Liver (tissue), 9 donors: ENCODE data around the gene ATXN10. TPM values are rescaled to one million over a fixed set of nuclear protein-coding genes. Genes with fewer than 3 reads are reported as not detected.

Experiments used
- DNase-seq: peaks from one replicate; pipeline ENCODE4 v3.0.0-alpha.2; 2017; ENCODE audit warnings: low spot score
- H3K27ac ChIP-seq, 2 donors: one replicate each; pipeline ENCODE4 v1.7.0; 2013; ENCODE audit warnings: inconsistent platforms in 2 of 2, low read length in 2 of 2, control low read depth in 1 of 2, low read depth in 1 of 2, mild to moderate bottlenecking in 1 of 2
- H3K27me3 ChIP-seq, 4 donors: one replicate each; pipeline versions ENCODE4 v1.6.1 to v1.7.0; 2013; ENCODE audit warnings: low read length in 3 of 4, inconsistent platforms in 1 of 4, mild to moderate bottlenecking in 1 of 4, moderate library complexity in 1 of 4; ENCODE audit not compliant: control insufficient read depth in 4 of 4, insufficient read depth in 4 of 4
- H3K36me3 ChIP-seq, 4 donors: one replicate each; pipeline versions ENCODE4 v1.6.1 to v1.7.0; 2013; ENCODE audit warnings: low read length in 3 of 4, mild to moderate bottlenecking in 3 of 4, low read depth in 1 of 4, moderate library complexity in 1 of 4; ENCODE audit not compliant: control insufficient read depth in 4 of 4, insufficient read depth in 3 of 4
- H3K4me1 ChIP-seq, 4 donors: one replicate each; pipeline versions ENCODE4 v1.6.1 to v1.7.0; 2013; ENCODE audit warnings: low read length in 3 of 4, mild to moderate bottlenecking in 3 of 4, moderate library complexity in 1 of 4; ENCODE audit not compliant: control insufficient read depth in 4 of 4, insufficient read depth in 4 of 4
- H3K4me3 ChIP-seq, 3 donors: one replicate each; pipeline versions ENCODE4 v1.6.1 to v1.7.0; 2013; ENCODE audit warnings: low read length in 3 of 3, control low read depth in 1 of 3, low read depth in 1 of 3, mild to moderate bottlenecking in 1 of 3
- H3K9ac ChIP-seq, 2 donors: one replicate each; pipeline ENCODE4 v1.7.0; 2013; ENCODE audit warnings: low read length in 2 of 2, mild to moderate bottlenecking in 2 of 2, moderate library complexity in 2 of 2, control low read depth in 1 of 2, low read depth in 1 of 2
- H3K9me3 ChIP-seq, 4 donors: one replicate each; pipeline versions ENCODE4 v1.6.1 to v1.7.0; 2013; ENCODE audit warnings: low read length in 3 of 4; ENCODE audit not compliant: control insufficient read depth in 4 of 4
- EGR1 ChIP-seq, 2 donors: IDR thresholded peaks; 2 replicates each; pipeline ENCODE4 v1.6.1; 2016 to 2018; ENCODE audit warnings: antibody characterized with exemption in 2 of 2, low read depth in 2 of 2
- FOXA1 ChIP-seq: IDR thresholded peaks from 2 replicates; pipeline ENCODE4 v1.6.1; 2016; ENCODE audit warnings: antibody characterized with exemption
- GABPA ChIP-seq, 2 donors: IDR thresholded peaks in 1 of 2; conservative IDR thresholded peaks in 1 of 2; 2 replicates each; pipeline ENCODE4 v1.6.1; 2016; ENCODE audit warnings: antibody characterized with exemption in 2 of 2, mild to moderate bottlenecking in 1 of 2, moderate library complexity in 1 of 2
- HNF4A ChIP-seq, 2 donors: conservative IDR thresholded peaks; 2 replicates each; pipeline ENCODE4 v1.6.1; 2016; ENCODE audit warnings: antibody characterized with exemption in 2 of 2, mild to moderate bottlenecking in 2 of 2
- HNF4G ChIP-seq: IDR thresholded peaks from 2 replicates; pipeline ENCODE4 v1.6.1; 2016; ENCODE audit warnings: antibody characterized with exemption
- JUND ChIP-seq, 2 donors: IDR thresholded peaks; 2 replicates each; pipeline ENCODE4 v1.6.1; 2016; ENCODE audit warnings: antibody characterized with exemption in 2 of 2
- NR2F2 ChIP-seq: IDR thresholded peaks from 2 replicates; pipeline ENCODE4 v1.6.1; 2016; ENCODE audit warnings: antibody characterized with exemption
- RAD21 ChIP-seq, 2 donors: IDR thresholded peaks; 2 replicates each; pipeline ENCODE4 v1.6.1; 2016; ENCODE audit warnings: antibody characterized with exemption in 2 of 2, mild to moderate bottlenecking in 2 of 2
- RXRA ChIP-seq, 2 donors: IDR thresholded peaks; 2 replicates each; pipeline ENCODE4 v1.6.1; 2017 to 2018; ENCODE audit warnings: antibody characterized with exemption in 2 of 2, mild to moderate bottlenecking in 1 of 2
- SP1 ChIP-seq: IDR thresholded peaks from 2 replicates; pipeline ENCODE4 v1.6.1; 2018; ENCODE audit warnings: antibody characterized with exemption, mild to moderate bottlenecking
- TAF1 ChIP-seq: conservative IDR thresholded peaks from 2 replicates; pipeline ENCODE4 v1.6.1; 2016; ENCODE audit warnings: antibody characterized with exemption, mild to moderate bottlenecking
- YY1 ChIP-seq: IDR thresholded peaks from 2 replicates; pipeline ENCODE4 v1.6.1; 2016; ENCODE audit warnings: antibody characterized with exemption, mild to moderate bottlenecking
- WGBS: extraction: QIAGEN DNeasy Blood & Tissue Kit; methylation state at CpG from one replicate; pipeline ENCODE4 v1.1.7; 2013; 5-methylcytosine and 5-hydroxymethylcytosine counted together
- polyA plus RNA-seq, 2 donors: library from polyadenylated mRNA; stranded (reverse) in 1 of 2; unstranded in 1 of 2; fragments of 200-250 nt in 1 of 2; fragments of >200 nt in 1 of 2; fragmentation: Nextera tagmentation in 1 of 2; extraction: Ambion mirVana in 1 of 2; gene quantifications; one replicate each; pipeline versions ENCODE4 v1.2.1 to v1.2.3, GENCODE V29; 2013 to 2015
- total RNA-seq, 2 donors: library from RNA; depleted of rRNA; stranded (reverse); fragments of >200 nt; gene quantifications; one replicate each; pipeline ENCODE4 v1.2.3, GENCODE V29; 2014
- TF ChIP-seq, protein P1 (sequence below): IDR thresholded peaks from 2 replicates; pipeline ENCODE4 v1.6.1; 2016; ENCODE audit warnings: antibody characterized with exemption
- TF ChIP-seq, protein P2 (sequence below): fragments of 150-350 bp; IDR thresholded peaks from 2 replicates; pipeline ENCODE4 v1.5.1; 2017; ENCODE audit warnings: improper control_type of control experiment, low read depth, low read length; ENCODE audit not compliant: missing input control
- TF ChIP-seq, protein P3 (sequence below): IDR thresholded peaks from 2 replicates; pipeline ENCODE4 v1.6.1; 2016; ENCODE audit warnings: antibody characterized with exemption
- TF ChIP-seq, protein P4 (sequence below): IDR thresholded peaks from 2 replicates; pipeline ENCODE4 v1.6.1; 2016; ENCODE audit warnings: antibody characterized with exemption
- TF ChIP-seq, protein P5 (sequence below): IDR thresholded peaks from 2 replicates; pipeline ENCODE4 v1.6.1; 2016; ENCODE audit warnings: antibody characterized with exemption, mild to moderate bottlenecking
- donor health status: healthy.
- donor health status: healthy.
- donor health status: healthy.
- donor health status: healthy.
- donor health status: healthy.

ATXN10 gene
- total and polyA plus RNA-seq, 4 donors = 34.9 to 100 (median 69.7) TPM

DNA sequence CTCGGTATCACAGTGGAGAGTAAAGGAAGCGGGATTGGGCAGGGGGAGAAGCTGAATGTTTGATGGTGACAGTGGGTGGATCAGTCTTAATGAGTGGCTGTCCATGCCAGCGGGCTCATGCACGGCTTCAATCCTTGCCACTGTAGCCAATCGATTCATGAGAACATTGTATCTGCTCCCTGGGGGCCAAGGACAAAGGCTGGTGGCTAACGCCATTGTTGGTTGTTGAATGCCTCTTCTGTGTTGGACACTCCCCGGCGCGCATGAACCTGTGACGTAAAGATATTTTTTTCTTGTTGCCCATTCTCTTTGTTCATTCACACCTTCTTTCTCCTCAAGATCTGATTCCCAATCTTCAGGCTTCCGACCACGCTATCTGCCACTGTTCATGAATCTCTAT lies 20.9 kb upstream of the ATXN10 start:
- Histone ChIP-seq H3K9ac (no peak overlapping the region), H3K4me3 (no peak overlapping the region), H3K4me1 (peaks cover 0 to 3% (median 1%) of the 10 kb centered on the region in 4 donors), H3K9me3 (no peaks in the 10 kb centered on the region), H3K27ac (no peak overlapping the region), H3K27me3 (no peaks in the 10 kb centered on the region), H3K36me3 (no peaks in the 10 kb centered on the region)
- TF ChIP-seq, protein P1, sequence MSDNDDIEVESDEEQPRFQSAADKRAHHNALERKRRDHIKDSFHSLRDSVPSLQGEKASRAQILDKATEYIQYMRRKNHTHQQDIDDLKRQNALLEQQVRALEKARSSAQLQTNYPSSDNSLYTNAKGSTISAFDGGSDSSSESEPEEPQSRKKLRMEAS = no peak
- no peak for TF ChIP-seq HNF4A (conservative IDR thresholded peaks at IDR 0.05)
- no peak for TF ChIP-seq NR2F2
- no peak for TF ChIP-seq RXRA (IDR thresholded peaks at IDR 0.05)
- TF ChIP-seq JUND (IDR thresholded peaks at IDR 0.05) = no peak
- TF ChIP-seq, protein P2, sequence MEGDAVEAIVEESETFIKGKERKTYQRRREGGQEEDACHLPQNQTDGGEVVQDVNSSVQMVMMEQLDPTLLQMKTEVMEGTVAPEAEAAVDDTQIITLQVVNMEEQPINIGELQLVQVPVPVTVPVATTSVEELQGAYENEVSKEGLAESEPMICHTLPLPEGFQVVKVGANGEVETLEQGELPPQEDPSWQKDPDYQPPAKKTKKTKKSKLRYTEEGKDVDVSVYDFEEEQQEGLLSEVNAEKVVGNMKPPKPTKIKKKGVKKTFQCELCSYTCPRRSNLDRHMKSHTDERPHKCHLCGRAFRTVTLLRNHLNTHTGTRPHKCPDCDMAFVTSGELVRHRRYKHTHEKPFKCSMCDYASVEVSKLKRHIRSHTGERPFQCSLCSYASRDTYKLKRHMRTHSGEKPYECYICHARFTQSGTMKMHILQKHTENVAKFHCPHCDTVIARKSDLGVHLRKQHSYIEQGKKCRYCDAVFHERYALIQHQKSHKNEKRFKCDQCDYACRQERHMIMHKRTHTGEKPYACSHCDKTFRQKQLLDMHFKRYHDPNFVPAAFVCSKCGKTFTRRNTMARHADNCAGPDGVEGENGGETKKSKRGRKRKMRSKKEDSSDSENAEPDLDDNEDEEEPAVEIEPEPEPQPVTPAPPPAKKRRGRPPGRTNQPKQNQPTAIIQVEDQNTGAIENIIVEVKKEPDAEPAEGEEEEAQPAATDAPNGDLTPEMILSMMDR = no peak
- TF ChIP-seq, protein P3, sequence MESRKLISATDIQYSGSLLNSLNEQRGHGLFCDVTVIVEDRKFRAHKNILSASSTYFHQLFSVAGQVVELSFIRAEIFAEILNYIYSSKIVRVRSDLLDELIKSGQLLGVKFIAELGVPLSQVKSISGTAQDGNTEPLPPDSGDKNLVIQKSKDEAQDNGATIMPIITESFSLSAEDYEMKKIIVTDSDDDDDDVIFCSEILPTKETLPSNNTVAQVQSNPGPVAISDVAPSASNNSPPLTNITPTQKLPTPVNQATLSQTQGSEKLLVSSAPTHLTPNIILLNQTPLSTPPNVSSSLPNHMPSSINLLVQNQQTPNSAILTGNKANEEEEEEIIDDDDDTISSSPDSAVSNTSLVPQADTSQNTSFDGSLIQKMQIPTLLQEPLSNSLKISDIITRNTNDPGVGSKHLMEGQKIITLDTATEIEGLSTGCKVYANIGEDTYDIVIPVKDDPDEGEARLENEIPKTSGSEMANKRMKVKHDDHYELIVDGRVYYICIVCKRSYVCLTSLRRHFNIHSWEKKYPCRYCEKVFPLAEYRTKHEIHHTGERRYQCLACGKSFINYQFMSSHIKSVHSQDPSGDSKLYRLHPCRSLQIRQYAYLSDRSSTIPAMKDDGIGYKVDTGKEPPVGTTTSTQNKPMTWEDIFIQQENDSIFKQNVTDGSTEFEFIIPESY = no peak
- TF ChIP-seq YY1 = no peak
- TF ChIP-seq TAF1 = no peak
- no peak for TF ChIP-seq GABPA (IDR thresholded peaks at IDR 0.05 in 1 of 2, conservative IDR thresholded peaks at IDR 0.05 in 1 of 2)
- TF ChIP-seq, protein P4, sequence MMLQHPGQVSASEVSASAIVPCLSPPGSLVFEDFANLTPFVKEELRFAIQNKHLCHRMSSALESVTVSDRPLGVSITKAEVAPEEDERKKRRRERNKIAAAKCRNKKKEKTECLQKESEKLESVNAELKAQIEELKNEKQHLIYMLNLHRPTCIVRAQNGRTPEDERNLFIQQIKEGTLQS = no peak
- no peak for TF ChIP-seq FOXA1
- TF ChIP-seq EGR1 (IDR thresholded peaks at IDR 0.05; ENCODE audit: low read depth in 2 of 2) = no peak
- no peak for TF ChIP-seq RAD21 (IDR thresholded peaks at IDR 0.05)
- no peak for TF ChIP-seq HNF4G
- no peak for TF ChIP-seq SP1
- TF ChIP-seq, protein P5, sequence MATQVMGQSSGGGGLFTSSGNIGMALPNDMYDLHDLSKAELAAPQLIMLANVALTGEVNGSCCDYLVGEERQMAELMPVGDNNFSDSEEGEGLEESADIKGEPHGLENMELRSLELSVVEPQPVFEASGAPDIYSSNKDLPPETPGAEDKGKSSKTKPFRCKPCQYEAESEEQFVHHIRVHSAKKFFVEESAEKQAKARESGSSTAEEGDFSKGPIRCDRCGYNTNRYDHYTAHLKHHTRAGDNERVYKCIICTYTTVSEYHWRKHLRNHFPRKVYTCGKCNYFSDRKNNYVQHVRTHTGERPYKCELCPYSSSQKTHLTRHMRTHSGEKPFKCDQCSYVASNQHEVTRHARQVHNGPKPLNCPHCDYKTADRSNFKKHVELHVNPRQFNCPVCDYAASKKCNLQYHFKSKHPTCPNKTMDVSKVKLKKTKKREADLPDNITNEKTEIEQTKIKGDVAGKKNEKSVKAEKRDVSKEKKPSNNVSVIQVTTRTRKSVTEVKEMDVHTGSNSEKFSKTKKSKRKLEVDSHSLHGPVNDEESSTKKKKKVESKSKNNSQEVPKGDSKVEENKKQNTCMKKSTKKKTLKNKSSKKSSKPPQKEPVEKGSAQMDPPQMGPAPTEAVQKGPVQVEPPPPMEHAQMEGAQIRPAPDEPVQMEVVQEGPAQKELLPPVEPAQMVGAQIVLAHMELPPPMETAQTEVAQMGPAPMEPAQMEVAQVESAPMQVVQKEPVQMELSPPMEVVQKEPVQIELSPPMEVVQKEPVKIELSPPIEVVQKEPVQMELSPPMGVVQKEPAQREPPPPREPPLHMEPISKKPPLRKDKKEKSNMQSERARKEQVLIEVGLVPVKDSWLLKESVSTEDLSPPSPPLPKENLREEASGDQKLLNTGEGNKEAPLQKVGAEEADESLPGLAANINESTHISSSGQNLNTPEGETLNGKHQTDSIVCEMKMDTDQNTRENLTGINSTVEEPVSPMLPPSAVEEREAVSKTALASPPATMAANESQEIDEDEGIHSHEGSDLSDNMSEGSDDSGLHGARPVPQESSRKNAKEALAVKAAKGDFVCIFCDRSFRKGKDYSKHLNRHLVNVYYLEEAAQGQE = no peak
- WGBS = 98% methylated on average over 12 of the region's 12 CpGs
- DNase-seq = no peak
